Measurements from ENCODE around the gene UVRAG. TPM values are rescaled to one million over a fixed set of nuclear protein-coding genes. Genes with fewer than 3 reads are reported as not detected.

The UVRAG gene
- total RNA-seq, 1 experiment from 2014 or later = 29.5 TPM

DNA sequence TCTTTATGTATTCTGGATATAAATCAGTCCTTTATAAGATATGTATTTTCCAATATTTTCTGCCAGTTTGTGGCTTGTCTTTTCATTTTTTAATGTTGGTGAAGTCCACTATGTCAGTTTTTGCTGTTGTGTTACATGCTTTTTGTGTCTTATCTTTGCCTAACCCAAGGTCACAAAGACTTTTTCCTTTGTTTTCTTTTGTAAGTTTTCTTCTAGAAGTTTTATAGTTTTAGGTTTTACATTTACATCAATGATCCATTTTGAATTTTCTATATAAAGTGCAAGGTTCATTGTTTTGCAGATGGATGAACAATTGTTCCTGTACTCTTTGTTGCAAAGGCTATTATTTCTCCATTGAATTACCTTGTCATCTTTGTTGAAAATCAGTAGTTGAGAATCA lies 69.3 kb downstream of the UVRAG start:
- ATAC-seq (no peak), DNase-seq (ENCODE audit: low read depth, low spot score) (no peak)
- intact Hi-C loops (cut with micrococcal nuclease; ENCODE audit: unreplicated experiment) = no loop called here
- Histone ChIP-seq H3K27me3 (ENCODE audit: control insufficient read depth, insufficient read depth, low read length) (no peaks in the 10 kb centered on the region), H3K4me3 (ENCODE audit: low read depth in 2 of 2, low read length in 2 of 2) (no peak overlapping the region), H3K9me3 (ENCODE audit: control insufficient read depth, insufficient read depth, low read depth, low read length) (no peaks in the 10 kb centered on the region), H3K4me1 (ENCODE audit: control insufficient read depth, insufficient read depth, low read length) (no peaks in the 10 kb centered on the region), H3K36me3 (ENCODE audit: control insufficient read depth, insufficient read depth, low read length) (no peaks in the 10 kb centered on the region; the same call in 1 of the 2 replicates), H3K27ac (ENCODE audit: low read length) (no peak overlapping the region)
- ChIA-PET CTCF (no interaction called here), POLR2A (no interaction called here)
- in situ Hi-C loops (cut with HindIII; ENCODE audit: low pct_unique_long_range_greater_than_20kb, low sequenced_read_pairs) = no loop called here
- BruUV-seq (replicated peaks) = no TSS peak
- no peak for TF ChIP-seq SIN3A (IDR thresholded peaks at IDR 0.05; ENCODE audit: borderline replicate concordance, insufficient read depth, low read depth, low read length)
- TF ChIP-seq, protein P1, sequence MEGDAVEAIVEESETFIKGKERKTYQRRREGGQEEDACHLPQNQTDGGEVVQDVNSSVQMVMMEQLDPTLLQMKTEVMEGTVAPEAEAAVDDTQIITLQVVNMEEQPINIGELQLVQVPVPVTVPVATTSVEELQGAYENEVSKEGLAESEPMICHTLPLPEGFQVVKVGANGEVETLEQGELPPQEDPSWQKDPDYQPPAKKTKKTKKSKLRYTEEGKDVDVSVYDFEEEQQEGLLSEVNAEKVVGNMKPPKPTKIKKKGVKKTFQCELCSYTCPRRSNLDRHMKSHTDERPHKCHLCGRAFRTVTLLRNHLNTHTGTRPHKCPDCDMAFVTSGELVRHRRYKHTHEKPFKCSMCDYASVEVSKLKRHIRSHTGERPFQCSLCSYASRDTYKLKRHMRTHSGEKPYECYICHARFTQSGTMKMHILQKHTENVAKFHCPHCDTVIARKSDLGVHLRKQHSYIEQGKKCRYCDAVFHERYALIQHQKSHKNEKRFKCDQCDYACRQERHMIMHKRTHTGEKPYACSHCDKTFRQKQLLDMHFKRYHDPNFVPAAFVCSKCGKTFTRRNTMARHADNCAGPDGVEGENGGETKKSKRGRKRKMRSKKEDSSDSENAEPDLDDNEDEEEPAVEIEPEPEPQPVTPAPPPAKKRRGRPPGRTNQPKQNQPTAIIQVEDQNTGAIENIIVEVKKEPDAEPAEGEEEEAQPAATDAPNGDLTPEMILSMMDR (IDR thresholded peaks at IDR 0.05) = no peak
- TF ChIP-seq POLR2AphosphoS5 (IDR thresholded peaks at IDR 0.05; ENCODE audit: low read depth, low read length) = no peak
- TF ChIP-seq, protein P2, sequence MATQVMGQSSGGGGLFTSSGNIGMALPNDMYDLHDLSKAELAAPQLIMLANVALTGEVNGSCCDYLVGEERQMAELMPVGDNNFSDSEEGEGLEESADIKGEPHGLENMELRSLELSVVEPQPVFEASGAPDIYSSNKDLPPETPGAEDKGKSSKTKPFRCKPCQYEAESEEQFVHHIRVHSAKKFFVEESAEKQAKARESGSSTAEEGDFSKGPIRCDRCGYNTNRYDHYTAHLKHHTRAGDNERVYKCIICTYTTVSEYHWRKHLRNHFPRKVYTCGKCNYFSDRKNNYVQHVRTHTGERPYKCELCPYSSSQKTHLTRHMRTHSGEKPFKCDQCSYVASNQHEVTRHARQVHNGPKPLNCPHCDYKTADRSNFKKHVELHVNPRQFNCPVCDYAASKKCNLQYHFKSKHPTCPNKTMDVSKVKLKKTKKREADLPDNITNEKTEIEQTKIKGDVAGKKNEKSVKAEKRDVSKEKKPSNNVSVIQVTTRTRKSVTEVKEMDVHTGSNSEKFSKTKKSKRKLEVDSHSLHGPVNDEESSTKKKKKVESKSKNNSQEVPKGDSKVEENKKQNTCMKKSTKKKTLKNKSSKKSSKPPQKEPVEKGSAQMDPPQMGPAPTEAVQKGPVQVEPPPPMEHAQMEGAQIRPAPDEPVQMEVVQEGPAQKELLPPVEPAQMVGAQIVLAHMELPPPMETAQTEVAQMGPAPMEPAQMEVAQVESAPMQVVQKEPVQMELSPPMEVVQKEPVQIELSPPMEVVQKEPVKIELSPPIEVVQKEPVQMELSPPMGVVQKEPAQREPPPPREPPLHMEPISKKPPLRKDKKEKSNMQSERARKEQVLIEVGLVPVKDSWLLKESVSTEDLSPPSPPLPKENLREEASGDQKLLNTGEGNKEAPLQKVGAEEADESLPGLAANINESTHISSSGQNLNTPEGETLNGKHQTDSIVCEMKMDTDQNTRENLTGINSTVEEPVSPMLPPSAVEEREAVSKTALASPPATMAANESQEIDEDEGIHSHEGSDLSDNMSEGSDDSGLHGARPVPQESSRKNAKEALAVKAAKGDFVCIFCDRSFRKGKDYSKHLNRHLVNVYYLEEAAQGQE (IDR thresholded peaks at IDR 0.05; ENCODE audit: insufficient read depth in 1 of 2, low read depth in 2 of 2, low read length in 1 of 2) = no peak
- no peak for TF ChIP-seq TCF7L2 (IDR thresholded peaks at IDR 0.05; ENCODE audit: low read depth, low read length)

DNA sequence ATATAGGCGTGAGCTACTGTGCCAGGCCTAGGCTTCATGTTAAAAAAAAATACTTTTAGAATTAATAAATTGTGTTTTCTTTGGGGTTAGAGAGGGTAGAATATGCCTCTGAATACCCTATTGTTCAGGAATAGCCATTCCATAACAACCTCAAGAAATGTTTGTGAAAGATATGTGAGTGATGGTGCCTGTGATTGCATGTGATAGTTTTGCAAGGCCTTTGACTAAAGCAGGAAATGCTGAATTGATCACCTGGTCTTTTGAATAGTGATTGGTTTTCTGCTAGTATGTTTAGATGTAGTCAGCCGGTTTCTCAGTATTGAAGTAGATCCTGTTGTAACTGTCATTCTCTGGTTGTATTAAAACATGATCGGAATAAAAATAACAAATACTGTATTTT lies 73.4 kb downstream of the UVRAG start:
- POLR2A ChIA-PET = no interaction called here
- in situ Hi-C loops (cut with HindIII; ENCODE audit: low pct_unique_long_range_greater_than_20kb, low sequenced_read_pairs) = no loop called here
- BruUV-seq (replicated peaks) = no TSS peak

More for the DNA sequence above, 73.4 kb downstream of the UVRAG start:
- no peaks in the 10 kb centered on the region for H3K27me3 ChIP-seq (ENCODE audit: control insufficient read depth, insufficient read depth, low read length)
- H3K36me3 ChIP-seq (ENCODE audit: control insufficient read depth, insufficient read depth, low read length) = peaks cover 3% of the 10 kb centered on the region; the same call in 1 of the 2 replicates
- ATAC-seq = no peak
- CTCF ChIA-PET = no interaction called here
- no peak for DNase-seq (ENCODE audit: low read depth, low spot score)
- no peaks in the 10 kb centered on the region for H3K9me3 ChIP-seq (ENCODE audit: control insufficient read depth, insufficient read depth, low read depth, low read length)
- TF ChIP-seq, protein P1 (IDR thresholded peaks at IDR 0.05) = no peak
- TF ChIP-seq POLR2AphosphoS5 (IDR thresholded peaks at IDR 0.05; ENCODE audit: low read depth, low read length) = no peak
- no peak for TF ChIP-seq SIN3A (IDR thresholded peaks at IDR 0.05; ENCODE audit: borderline replicate concordance, insufficient read depth, low read depth, low read length)
- TF ChIP-seq, protein P2 (IDR thresholded peaks at IDR 0.05; ENCODE audit: insufficient read depth in 1 of 2, low read depth in 2 of 2, low read length in 1 of 2) = no peak
- TF ChIP-seq TCF7L2 (IDR thresholded peaks at IDR 0.05; ENCODE audit: low read depth, low read length) = no peak
- intact Hi-C loops (cut with micrococcal nuclease; ENCODE audit: unreplicated experiment) = no loop called here
- H3K4me1 ChIP-seq (ENCODE audit: control insufficient read depth, insufficient read depth, low read length) = no peaks in the 10 kb centered on the region
- H3K4me3 ChIP-seq (ENCODE audit: low read depth in 2 of 2, low read length in 2 of 2) = no peak overlapping the region
- no peak overlapping the region for H3K27ac ChIP-seq (ENCODE audit: low read length)

Data from Panc1 (cell line).